Activated naive CD4-positive, alpha-beta T cell treated with anti-CD3 and anti-CD28 coated beads, Interleukin-2, amount 50 U/mL, for 24 hours (primary cell): ENCODE data around the gene OR56B1.
"Not testable (repeated sequence)": the region's sequence is repeated elsewhere in the genome, so short reads cannot be mapped to it uniquely, and the experiment has no call there.

Experiments
- H3K27ac Mint-ChIP-seq: one replicate; pipeline ENCODE4 v1.8.0; 2021; ENCODE audit warnings: mild to moderate bottlenecking, mixed read lengths
- H3K27me3 Mint-ChIP-seq: one replicate; pipeline ENCODE4 v1.8.0; 2021; ENCODE audit warnings: mixed read lengths
- H3K36me3 Mint-ChIP-seq: one replicate; pipeline ENCODE4 v1.8.0; 2021; ENCODE audit warnings: mixed read lengths
- H3K4me1 Mint-ChIP-seq: one replicate; pipeline ENCODE4 v1.8.0; 2021; ENCODE audit warnings: mixed read lengths
- H3K4me3 Mint-ChIP-seq: one replicate; pipeline ENCODE4 v1.8.0; 2021; ENCODE audit warnings: mild to moderate bottlenecking, mixed read lengths
- H3K9me3 Mint-ChIP-seq: one replicate; pipeline ENCODE4 v1.8.0; 2021; ENCODE audit warnings: mixed read lengths

OR56B1 gene

GRCh38 chr11:5712507-5712906 lies 23.7 kb upstream of the OR56B1 start:
- Mint-ChIP-seq H3K36me3 (peaks cover 10% of the 10 kb centered on the region), H3K27ac (peak overlapping the region; percentile 53), H3K27me3 (no peaks in the 10 kb centered on the region), H3K4me1 (peaks cover 7% of the 10 kb centered on the region), H3K9me3 (no peaks in the 10 kb centered on the region), H3K4me3 (no peak overlapping the region)

- Mint-ChIP-seq H3K4me1 (peaks cover 7% of the 10 kb centered on the region), H3K27me3 (no peaks in the 10 kb centered on the region), H3K9me3 (no peaks in the 10 kb centered on the region), H3K36me3 (peaks cover 5% of the 10 kb centered on the region), H3K27ac (no peak overlapping the region), H3K4me3 (no peak overlapping the region)
Observed at GRCh38 chr11:5713695-5714094, 22.6 kb upstream of the OR56B1 start.

- H3K27me3 Mint-ChIP-seq, H3K9me3 Mint-ChIP-seq, H3K4me3 Mint-ChIP-seq: not testable (repeated sequence)
Observed at GRCh38 chr11:5716518-5716917, 19.7 kb upstream of the OR56B1 start.

GRCh38 chr11:5719703-5720495 lies 16.3 kb upstream of the OR56B1 start:
- Mint-ChIP-seq H3K9me3 (peaks cover 4% of the 10 kb centered on the region), H3K27me3 (no peaks in the 10 kb centered on the region), H3K36me3 (peaks cover 13% of the 10 kb centered on the region), H3K4me1 (no peaks in the 10 kb centered on the region), H3K4me3 (no peak overlapping the region), H3K27ac (no peak overlapping the region)

More at GRCh38 chr11:5716518-5716917, 19.7 kb upstream of the OR56B1 start:
- not testable (repeated sequence) for H3K4me1 Mint-ChIP-seq, H3K27ac Mint-ChIP-seq
- H3K36me3 Mint-ChIP-seq, result peaks cover 13% of the 10 kb centered on the region

GRCh38 chr11:5722622-5723021 lies 13.6 kb upstream of the OR56B1 start:
- no peaks in the 10 kb centered on the region for H3K4me1 Mint-ChIP-seq

GRCh38 chr11:5726351-5726750 lies 9.9 kb upstream of the OR56B1 start:
- Mint-ChIP-seq H3K9me3 (no peaks in the 10 kb centered on the region), H3K4me1 (no peaks in the 10 kb centered on the region), H3K27me3 (peaks cover 3% of the 10 kb centered on the region), H3K36me3 (peaks cover 8% of the 10 kb centered on the region), H3K27ac (no peak overlapping the region), H3K4me3 (no peak overlapping the region)

More at GRCh38 chr11:5722622-5723021, 13.6 kb upstream of the OR56B1 start:
- H3K27ac Mint-ChIP-seq, result no peak overlapping the region
- H3K27me3 Mint-ChIP-seq, result no peaks in the 10 kb centered on the region
- H3K4me3 Mint-ChIP-seq, result no peak overlapping the region
- H3K36me3 Mint-ChIP-seq, result peaks cover 13% of the 10 kb centered on the region
- peaks cover 4% of the 10 kb centered on the region for H3K9me3 Mint-ChIP-seq

- Mint-ChIP-seq H3K9me3 (no peaks in the 10 kb centered on the region), H3K4me1 (no peaks in the 10 kb centered on the region), H3K4me3 (no peak overlapping the region), H3K27me3 (peaks cover 3% of the 10 kb centered on the region), H3K36me3 (peaks cover 8% of the 10 kb centered on the region), H3K27ac (no peak overlapping the region)
Observed at GRCh38 chr11:5727691-5728090, 8.6 kb upstream of the OR56B1 start.

GRCh38 chr11:5737091-5737490 lies 843 bp downstream of the OR56B1 start:
- Mint-ChIP-seq H3K9me3 (peaks cover 18% of the 10 kb centered on the region), H3K4me3 (no peak overlapping the region), H3K36me3 (peaks cover 15% of the 10 kb centered on the region), H3K27me3 (no peaks in the 10 kb centered on the region), H3K4me1 (no peaks in the 10 kb centered on the region), H3K27ac (no peak overlapping the region)

GRCh38 chr11:5737670-5738392 lies 1.6 kb downstream of the OR56B1 start:
- peaks cover 18% of the 10 kb centered on the region for H3K9me3 Mint-ChIP-seq
- H3K27me3 Mint-ChIP-seq, result no peaks in the 10 kb centered on the region
- H3K4me3 Mint-ChIP-seq, result no peak overlapping the region
- peaks cover 15% of the 10 kb centered on the region for H3K36me3 Mint-ChIP-seq
- H3K4me1 Mint-ChIP-seq, result no peaks in the 10 kb centered on the region
- H3K27ac Mint-ChIP-seq, result no peak overlapping the region

- Mint-ChIP-seq H3K4me3 (no peak overlapping the region), H3K4me1 (no peaks in the 10 kb centered on the region), H3K36me3 (peaks cover 16% of the 10 kb centered on the region), H3K27me3 (no peaks in the 10 kb centered on the region), H3K27ac (no peak overlapping the region), H3K9me3 (peaks cover 22% of the 10 kb centered on the region)
Observed at GRCh38 chr11:5738431-5738830, 2.2 kb downstream of the OR56B1 start.

GRCh38 chr11:5746614-5747013 lies 10.4 kb downstream of the OR56B1 start:
- no peak overlapping the region for H3K4me3 Mint-ChIP-seq
- H3K9me3 Mint-ChIP-seq, result peaks cover 17% of the 10 kb centered on the region
- no peak overlapping the region for H3K27ac Mint-ChIP-seq
- H3K27me3 Mint-ChIP-seq, result no peaks in the 10 kb centered on the region
- peaks cover 9% of the 10 kb centered on the region for H3K36me3 Mint-ChIP-seq
- H3K4me1 Mint-ChIP-seq, result no peaks in the 10 kb centered on the region

GRCh38 chr11:5749836-5750235 lies 13.6 kb downstream of the OR56B1 start:
- no peaks in the 10 kb centered on the region for H3K9me3 Mint-ChIP-seq
- no peaks in the 10 kb centered on the region for H3K36me3 Mint-ChIP-seq
- no peak overlapping the region for H3K4me3 Mint-ChIP-seq
- H3K27ac Mint-ChIP-seq, result no peak overlapping the region
- no peaks in the 10 kb centered on the region for H3K4me1 Mint-ChIP-seq
- no peaks in the 10 kb centered on the region for H3K27me3 Mint-ChIP-seq

GRCh38 chr11:5753943-5754342 lies 17.7 kb downstream of the OR56B1 start, which contains the start of gene OR52N4:
OR52N4 (plus strand) TSS chr11:5754243; CDS start chr11:5754741, 498 bp downstream.
- Mint-ChIP-seq H3K27ac (no peak within 1 kb of the TSS), H3K4me3 (no peak within 1 kb of the TSS), H3K27me3 (no peaks in the 10 kb centered on the region), H3K4me1 (no peaks in the 10 kb centered on the region), H3K36me3 (no peaks in the 10 kb centered on the region), H3K9me3 (no peaks in the 10 kb centered on the region)

- no peaks in the 10 kb centered on the region for H3K27me3 Mint-ChIP-seq
- H3K27ac Mint-ChIP-seq, result no peak overlapping the region
- no peak overlapping the region for H3K4me3 Mint-ChIP-seq
- no peaks in the 10 kb centered on the region for H3K4me1 Mint-ChIP-seq
- H3K9me3 Mint-ChIP-seq, result no peaks in the 10 kb centered on the region
- H3K36me3 Mint-ChIP-seq, result no peaks in the 10 kb centered on the region
Observed at GRCh38 chr11:5767056-5767455, 30.8 kb downstream of the OR56B1 start.

- no peaks in the 10 kb centered on the region for H3K36me3 Mint-ChIP-seq
- H3K4me1 Mint-ChIP-seq, result peaks cover 6% of the 10 kb centered on the region
- H3K27me3 Mint-ChIP-seq, result peaks cover 9% of the 10 kb centered on the region
- H3K27ac Mint-ChIP-seq, result no peak within 1 kb of the TSS
- H3K9me3 Mint-ChIP-seq, result no peaks in the 10 kb centered on the region
- H3K4me3 Mint-ChIP-seq, result no peak within 1 kb of the TSS
Observed at GRCh38 chr11:5783255-5783654, 47.0 kb downstream of the OR56B1 start, which contains the start of gene OR52N5. OR52N5 (minus strand) TSS chr11:5783355; CDS start chr11:5778634, 4,721 bp downstream.
